Measurements from ENCODE around the gene SLC5A5.

SLC5A5 gene

DNA sequence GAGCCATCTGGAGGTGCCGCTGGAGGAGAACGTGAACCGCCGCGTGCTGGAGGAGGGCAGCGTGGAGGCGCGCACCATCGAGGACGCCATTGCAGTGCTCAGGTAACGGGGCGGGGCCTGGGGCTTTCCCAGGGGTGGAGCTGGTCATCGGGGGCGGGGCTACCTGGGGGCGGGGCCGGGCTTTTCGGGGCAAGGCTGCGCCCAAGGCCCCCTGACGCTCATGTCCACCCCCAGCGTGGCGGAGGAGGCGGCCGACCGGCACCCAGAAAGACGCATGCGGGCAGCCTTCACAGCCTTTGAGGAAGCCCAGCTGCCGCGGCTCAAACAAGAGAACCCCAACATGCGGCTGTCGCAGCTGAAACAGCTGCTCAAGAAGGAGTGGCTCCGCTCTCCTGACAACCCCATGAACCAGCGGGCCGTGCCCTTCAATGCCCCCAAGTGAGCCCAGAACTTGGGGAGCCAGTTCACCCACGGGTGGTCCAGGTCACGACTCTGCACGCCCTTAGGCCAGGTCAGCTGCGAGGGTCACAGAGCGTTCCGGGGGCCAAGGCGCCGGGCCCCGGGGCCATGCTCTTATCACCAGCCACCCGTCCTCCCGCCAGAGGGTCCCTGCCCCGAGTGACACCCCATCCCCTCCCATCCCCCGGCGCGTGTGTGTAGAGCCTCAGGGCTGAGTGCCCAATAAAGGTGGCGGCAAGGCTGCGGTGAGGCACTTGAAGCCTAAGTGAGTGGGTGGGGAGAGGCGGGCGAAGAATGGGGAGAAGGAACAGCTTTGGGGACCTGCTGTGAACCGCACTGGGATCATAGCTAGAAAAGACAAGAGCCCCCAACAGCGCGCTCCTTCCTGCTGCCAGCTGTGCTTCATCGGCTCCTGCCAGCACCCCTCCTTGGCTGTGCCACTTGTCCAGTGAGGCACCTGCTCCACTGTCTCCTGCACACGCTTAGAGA lies 71.8 kb downstream of the SLC5A5 start:
- TF ChIP-seq ZBTB7A (IDR thresholded peaks at IDR 0.05; ENCODE audit: low read depth) (no peak), CREB1 (IDR thresholded peaks at IDR 0.05; ENCODE audit: low read depth) (no peak)

- no peak for TF ChIP-seq NFIC (IDR thresholded peaks at IDR 0.05)
- no peak for TF ChIP-seq YY1 (IDR thresholded peaks at IDR 0.05; ENCODE audit: low read depth)
- no peak for TF ChIP-seq CREB1 (IDR thresholded peaks at IDR 0.05; ENCODE audit: low read depth)
- no peak for TF ChIP-seq CEBPB (IDR thresholded peaks at IDR 0.05)
- TF ChIP-seq RAD21 (IDR thresholded peaks at IDR 0.05; ENCODE audit: low read depth), result no peak
- TF ChIP-seq ZBTB7A (IDR thresholded peaks at IDR 0.05; ENCODE audit: low read depth), result no peak
- TF ChIP-seq TAF1 (IDR thresholded peaks at IDR 0.05; ENCODE audit: low read depth), result no peak
- no peak for TF ChIP-seq MAX (IDR thresholded peaks at IDR 0.05)
- no peak for TF ChIP-seq TEAD4 (IDR thresholded peaks at IDR 0.05)
- TF ChIP-seq EP300 (IDR thresholded peaks at IDR 0.05; ENCODE audit: borderline replicate concordance), result no peak
- no peak for TF ChIP-seq EGR1 (IDR thresholded peaks at IDR 0.05)
- no peak for TF ChIP-seq FOXM1 (IDR thresholded peaks at IDR 0.05; ENCODE audit: borderline replicate concordance, low read depth)
- TF ChIP-seq, protein P1, sequence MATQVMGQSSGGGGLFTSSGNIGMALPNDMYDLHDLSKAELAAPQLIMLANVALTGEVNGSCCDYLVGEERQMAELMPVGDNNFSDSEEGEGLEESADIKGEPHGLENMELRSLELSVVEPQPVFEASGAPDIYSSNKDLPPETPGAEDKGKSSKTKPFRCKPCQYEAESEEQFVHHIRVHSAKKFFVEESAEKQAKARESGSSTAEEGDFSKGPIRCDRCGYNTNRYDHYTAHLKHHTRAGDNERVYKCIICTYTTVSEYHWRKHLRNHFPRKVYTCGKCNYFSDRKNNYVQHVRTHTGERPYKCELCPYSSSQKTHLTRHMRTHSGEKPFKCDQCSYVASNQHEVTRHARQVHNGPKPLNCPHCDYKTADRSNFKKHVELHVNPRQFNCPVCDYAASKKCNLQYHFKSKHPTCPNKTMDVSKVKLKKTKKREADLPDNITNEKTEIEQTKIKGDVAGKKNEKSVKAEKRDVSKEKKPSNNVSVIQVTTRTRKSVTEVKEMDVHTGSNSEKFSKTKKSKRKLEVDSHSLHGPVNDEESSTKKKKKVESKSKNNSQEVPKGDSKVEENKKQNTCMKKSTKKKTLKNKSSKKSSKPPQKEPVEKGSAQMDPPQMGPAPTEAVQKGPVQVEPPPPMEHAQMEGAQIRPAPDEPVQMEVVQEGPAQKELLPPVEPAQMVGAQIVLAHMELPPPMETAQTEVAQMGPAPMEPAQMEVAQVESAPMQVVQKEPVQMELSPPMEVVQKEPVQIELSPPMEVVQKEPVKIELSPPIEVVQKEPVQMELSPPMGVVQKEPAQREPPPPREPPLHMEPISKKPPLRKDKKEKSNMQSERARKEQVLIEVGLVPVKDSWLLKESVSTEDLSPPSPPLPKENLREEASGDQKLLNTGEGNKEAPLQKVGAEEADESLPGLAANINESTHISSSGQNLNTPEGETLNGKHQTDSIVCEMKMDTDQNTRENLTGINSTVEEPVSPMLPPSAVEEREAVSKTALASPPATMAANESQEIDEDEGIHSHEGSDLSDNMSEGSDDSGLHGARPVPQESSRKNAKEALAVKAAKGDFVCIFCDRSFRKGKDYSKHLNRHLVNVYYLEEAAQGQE (IDR thresholded peaks at IDR 0.05; ENCODE audit: low read depth), result no peak
- TF ChIP-seq TCF12 (IDR thresholded peaks at IDR 0.05; ENCODE audit: low read depth), result no peak
- no peak for TF ChIP-seq USF1 (IDR thresholded peaks at IDR 0.05)
Observed at GRCh38 chr19:17944301-17944700, 72.6 kb downstream of the SLC5A5 start.

All from Ishikawa (cell line).